IMR-90 (cell line): ENCODE data around the gene ZNF287. TPM values are rescaled to one million over a fixed set of nuclear protein-coding genes. Genes with fewer than 3 reads are reported as not detected.
"Not testable (repeated sequence)": the region's sequence is repeated elsewhere in the genome, so short reads cannot be mapped to it uniquely, and the experiment has no call there.

Experiments
- ATAC-seq: fragments of 200-7000 bp; cut with Tn5 transposase; 2 replicates; pipeline ENCODE4 v1.9.1; 2020; ENCODE audit warnings: low read depth, mild to moderate bottlenecking, moderate library complexity
- BruUV-seq: library from RNA; stranded (reverse); fragments of 400-500 nt; replicated peaks from 2 replicates; lab custom pipeline; 2021; lab: Mats Ljungman, UMichigan
- CTCF ChIA-PET: fragments of 300-600 bp; formaldehyde crosslinking; extraction: SDS; loops from one replicate; lab custom pipeline; 2021; ENCODE audit warnings: antibody characterized with exemption; lab: Yijun Ruan, JAX
- POLR2A ChIA-PET: fragments of 300-600 bp; sonication (Branson Sonifier 250); formaldehyde crosslinking; loops from one replicate; lab custom pipeline; 2022; ENCODE audit warnings: antibody characterized with exemption; ENCODE audit not compliant: unreplicated experiment; lab: Charles Lee
- DNase-seq: peaks from one replicate; pipeline ENCODE4 v3.0.0; 2013
- H2AFZ ChIP-seq: replicated peaks from 2 replicates; pipeline ENCODE3; 2013; ENCODE audit warnings: low read length, mild to moderate bottlenecking; ENCODE audit not compliant: poor library complexity
- H2AK5ac ChIP-seq: 2 replicates; pipeline ENCODE4 v1.6.1; 2013; ENCODE audit warnings: low read depth, low read length, inconsistent platforms
- H2AK9ac ChIP-seq: replicated peaks from 2 replicates; pipeline ENCODE3; 2013; ENCODE audit warnings: mild to moderate bottlenecking, low read depth, low read length, moderate library complexity; ENCODE audit not compliant: poor library complexity
- H2BK120ac ChIP-seq: 2 replicates; pipeline ENCODE4 v1.6.1; 2013; ENCODE audit warnings: low read depth, low read length, inconsistent platforms
- H2BK15ac ChIP-seq: 3 replicates; pipeline ENCODE4 v1.6.1; 2013; ENCODE audit warnings: low read depth, low read length, inconsistent platforms
- H2BK20ac ChIP-seq: 2 replicates; pipeline ENCODE4 v1.6.1; 2013; ENCODE audit warnings: low read depth, mild to moderate bottlenecking, inconsistent platforms, low read length, moderate library complexity
- H2BK5ac ChIP-seq: 2 replicates; pipeline ENCODE4 v1.6.1; 2013; ENCODE audit warnings: mild to moderate bottlenecking, low read depth, low read length, inconsistent platforms; ENCODE audit not compliant: poor library complexity, severe bottlenecking
- H3K14ac ChIP-seq: replicated peaks from 2 replicates; pipeline ENCODE4 v1.6.1; 2013; ENCODE audit warnings: low read depth, low read length, inconsistent platforms
- H3K18ac ChIP-seq: 2 replicates; pipeline ENCODE4 v1.6.1; 2013; ENCODE audit warnings: low read depth, low read length, control low read depth
- H3K23ac ChIP-seq: 2 replicates; pipeline ENCODE4 v1.6.1; 2013; ENCODE audit warnings: low read depth, low read length, inconsistent platforms
- H3K27ac ChIP-seq: 2 replicates; pipeline ENCODE4 v1.5.1; 2013; ENCODE audit warnings: mild to moderate bottlenecking, control low read depth, low read length; ENCODE audit not compliant: insufficient read depth
- H3K27me3 ChIP-seq: 2 replicates; pipeline ENCODE4 v1.6.1; 2013; ENCODE audit warnings: low read length; ENCODE audit not compliant: control insufficient read depth, insufficient read depth
- H3K36me3 ChIP-seq: 2 replicates; pipeline ENCODE4 v1.6.1; 2013; ENCODE audit warnings: low read length, mixed read lengths; ENCODE audit not compliant: control insufficient read depth, insufficient read depth
- H3K4ac ChIP-seq: 2 replicates; pipeline ENCODE4 v1.6.1; 2013; ENCODE audit warnings: low read depth, low read length, inconsistent platforms
- H3K4me1 ChIP-seq: 2 replicates; pipeline ENCODE4 v1.6.1; 2013; ENCODE audit warnings: low read length, mixed read lengths; ENCODE audit not compliant: control insufficient read depth, insufficient read depth
- H3K4me2 ChIP-seq: 2 replicates; pipeline ENCODE4 v1.6.1; 2013; ENCODE audit warnings: low read depth, mild to moderate bottlenecking, control low read depth, low read length, moderate library complexity
- H3K4me3 ChIP-seq: 2 replicates; pipeline ENCODE4 v1.5.1; 2013; ENCODE audit warnings: low read depth, mild to moderate bottlenecking, control low read depth, low read length, moderate library complexity; ENCODE audit not compliant: insufficient read depth
- H3K56ac ChIP-seq: 2 replicates; pipeline ENCODE4 v1.6.1; 2013; ENCODE audit warnings: low read length, inconsistent platforms; ENCODE audit not compliant: insufficient read depth; ENCODE audit errors: extremely low read depth
- H3K79me1 ChIP-seq, 2 experiments: 2 replicates each; pipeline ENCODE4 v1.6.1; 2013; ENCODE audit warnings: low read length in 2 of 2, inconsistent platforms in 1 of 2, low read depth in 1 of 2
- H3K9ac ChIP-seq: 2 replicates; pipeline ENCODE4 v1.6.1; 2013; ENCODE audit warnings: low read depth, low read length, control low read depth
- H3K9me1 ChIP-seq: 2 replicates; pipeline ENCODE4 v1.6.1; 2013; ENCODE audit warnings: low read length, inconsistent platforms; ENCODE audit not compliant: insufficient read depth
- H3K9me3 ChIP-seq: 2 replicates; pipeline ENCODE4 v1.6.1; 2013; ENCODE audit warnings: low read length; ENCODE audit not compliant: control insufficient read depth, insufficient read depth
- H4K20me1 ChIP-seq: 2 replicates; pipeline ENCODE4 v1.6.1; 2013; ENCODE audit warnings: low read length, inconsistent platforms; ENCODE audit not compliant: insufficient read depth
- H4K5ac ChIP-seq: 2 replicates; pipeline ENCODE4 v1.6.1; 2013; ENCODE audit warnings: mild to moderate bottlenecking, low read depth, low read length, control low read depth
- H4K8ac ChIP-seq, 2 experiments: 2 replicates each; pipeline ENCODE4 v1.6.1; 2013; ENCODE audit warnings: low read depth in 2 of 2, low read length in 2 of 2, control low read depth in 1 of 2, inconsistent platforms in 1 of 2
- H4K91ac ChIP-seq: 2 replicates; pipeline ENCODE4 v1.6.1; 2013; ENCODE audit warnings: low read depth, low read length, inconsistent platforms; ENCODE audit not compliant: insufficient read depth
- FOS ChIP-seq: fragments of 150-350 bp; IDR thresholded peaks from 2 replicates; pipeline ENCODE4 v1.6.1; 2016; ENCODE audit warnings: low read depth, low read length
- SMC3 ChIP-seq: fragments of 150-350 bp; IDR thresholded peaks from 2 replicates; pipeline ENCODE4 v1.6.1; 2016; ENCODE audit warnings: low read depth, mild to moderate bottlenecking, antibody characterized with exemption, low read length, moderate library complexity
- USF2 ChIP-seq: fragments of 150-350 bp; IDR thresholded peaks from 2 replicates; pipeline ENCODE4 v1.6.1; 2017; ENCODE audit warnings: mild to moderate bottlenecking, antibody characterized with exemption, low read length, low read depth
- WGBS, 2 experiments: methylation state at CpG; one replicate each; pipeline versions ENCODE4 v1.1.5 to v1.1.7; 2013; ENCODE audit warnings: missing lambda C conversion rate in 2 of 2; ENCODE audit not compliant: insufficient read length in 1 of 2; ENCODE audit errors: extremely low coverage in 2 of 2; 5-methylcytosine and 5-hydroxymethylcytosine counted together
- dilution Hi-C: fragments of 300-500 bp; cut with HindIII; formaldehyde crosslinking; loops from one replicate; pipeline ENCODE4 v1.14.3; 2018; ENCODE audit warnings: low sequenced_read_pairs; ENCODE audit not compliant: unreplicated experiment
- in situ Hi-C: fragments of 300-500 bp; cut with MboI; formaldehyde crosslinking; loops from 3 replicates; pipeline ENCODE4 v1.14.3; 2019; ENCODE audit warnings: low sequenced_read_pairs, inconsistent platforms, mixed read lengths
- intact Hi-C: fragments of 100-400 bp; cut with micrococcal nuclease; formaldehyde crosslinking; loops from 2 replicates; pipeline ENCODE4 v1.10.0; 2022
- polyA plus RNA-seq, 3 experiments: library from polyadenylated mRNA; depleted of rRNA; stranded (reverse); fragments of >200 nt; gene quantifications; 2 replicates each; pipeline ENCODE4 v1.2.3, GENCODE V29; 2012; ENCODE audit warnings: low replicate concordance in 1 of 3
- total RNA-seq: library from RNA; depleted of rRNA; stranded (reverse); fragments of >200 nt; gene quantifications from 2 replicates; pipeline ENCODE4 v1.2.3, GENCODE V29; 2012

ZNF287 gene
- total and polyA plus RNA-seq, 2 of the 4 experiments (the other 2 are of a cell fraction) = 5.3 to 7.0 TPM

GRCh38 chr17:16527298-16527697 is 41.7 kb downstream of the ZNF287 start:
- Histone ChIP-seq H2AK9ac (no peak overlapping the region), H4K91ac (no peak overlapping the region), H2BK15ac (no peak overlapping the region), H4K20me1 (no peaks in the 10 kb centered on the region), H2AK5ac (no peak overlapping the region), H3K79me1 (no peaks in the 10 kb centered on the region), H2AFZ (no peak overlapping the region), H4K8ac (no peak overlapping the region), H3K4ac (no peak overlapping the region), H3K9me1 (no peaks in the 10 kb centered on the region), H4K5ac (no peak overlapping the region), H3K4me1 (no peaks in the 10 kb centered on the region), H2BK5ac (no peak overlapping the region), H3K27me3 (peaks cover 24% of the 10 kb centered on the region), H3K23ac (no peak overlapping the region), H3K18ac (no peak overlapping the region), H3K36me3 (no peaks in the 10 kb centered on the region), H3K27ac (no peak overlapping the region), H3K56ac (no peak overlapping the region), H2BK20ac (no peak overlapping the region), H3K4me2 (no peak overlapping the region), H3K14ac (no peak overlapping the region), H2BK120ac (no peak overlapping the region), H3K9ac (no peak overlapping the region), H3K4me3 (no peak overlapping the region), H3K9me3 (peaks cover 2% of the 10 kb centered on the region; the same call in 1 of the 2 replicates)
- BruUV-seq = no TSS peak
- ChIA-PET CTCF (no interaction called here), POLR2A (no interaction called here)
- DNase-seq (no peak), ATAC-seq (no peak)
- TF ChIP-seq FOS = no peak
- TF ChIP-seq USF2 = no peak
- no peak for TF ChIP-seq SMC3
- in situ Hi-C loops = loop anchor here (10.0 kb wide), 1 partner anchor 162 kb away; no protein-coding TSS in a partner anchor
- WGBS, 2 experiments = no CpG with 5 or more reads among the region's 4 CpGs
- intact Hi-C loops = no loop called here
- dilution Hi-C loops = no loop called here

- H3K36me3 ChIP-seq, ATAC-seq, H3K23ac ChIP-seq, H3K18ac ChIP-seq, H4K20me1 ChIP-seq, H3K27ac ChIP-seq, H2AK5ac ChIP-seq, H2BK15ac ChIP-seq, H3K79me1 ChIP-seq, H3K4ac ChIP-seq, H2AK9ac ChIP-seq, H4K91ac ChIP-seq, H3K4me3 ChIP-seq, H3K9ac ChIP-seq, H4K8ac ChIP-seq, POLR2A ChIA-PET, H3K14ac ChIP-seq, H2BK20ac ChIP-seq, H2BK120ac ChIP-seq, H3K4me1 ChIP-seq, H3K9me1 ChIP-seq, H3K56ac ChIP-seq, H2BK5ac ChIP-seq, H3K9me3 ChIP-seq, H2AFZ ChIP-seq, dilution Hi-C loops, DNase-seq, BruUV-seq, intact Hi-C loops, H4K5ac ChIP-seq, H3K4me2 ChIP-seq: not testable (repeated sequence)
- no CpG with 5 or more reads among the region's 6 CpGs for WGBS, 2 experiments
- peaks cover 21% of the 10 kb centered on the region for H3K27me3 ChIP-seq
- CTCF ChIA-PET = interaction anchor here (0.6 to 0.9 kb wide), 4 partner anchors 9 to 252 kb away, joined by 3 to 10 read pairs (median 4); no protein-coding TSS in a partner anchor
- in situ Hi-C loops = loop anchor here (10.0 kb wide), 1 partner anchor 161 kb away; no protein-coding TSS in a partner anchor
These were observed 43.4 kb downstream of the ZNF287 start for GRCh38 chr17:16525556-16525955.
